HG02798 (cell line): ENCODE results near the gene GAGE12J.
"Not testable (repeated sequence)": the region's sequence is repeated elsewhere in the genome, so short reads cannot be mapped to it uniquely, and the experiment has no call there.

Experiments used
- ATAC-seq: cut with Tn5 transposase; IDR thresholded peaks from one replicate; pipeline ENCODE4 v1.9.1; 2021; ENCODE audit warnings: mild to moderate bottlenecking; ENCODE audit not compliant: unreplicated experiment, poor library complexity

Gene GAGE12J, protein sequence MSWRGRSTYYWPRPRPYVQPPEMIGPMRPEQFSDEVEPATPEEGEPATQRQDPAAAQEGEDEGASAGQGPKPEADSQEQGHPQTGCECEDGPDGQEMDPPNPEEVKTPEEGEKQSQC

GRCh38 chrX:49321737-49322136, at the start of gene GAGE12J:
Gene GAGE12J, plus strand, starts transcription at chrX:49322037. Its CDS starts 1,157 bp downstream, at chrX:49323194.
- ATAC-seq, result not testable (repeated sequence)

DNA sequence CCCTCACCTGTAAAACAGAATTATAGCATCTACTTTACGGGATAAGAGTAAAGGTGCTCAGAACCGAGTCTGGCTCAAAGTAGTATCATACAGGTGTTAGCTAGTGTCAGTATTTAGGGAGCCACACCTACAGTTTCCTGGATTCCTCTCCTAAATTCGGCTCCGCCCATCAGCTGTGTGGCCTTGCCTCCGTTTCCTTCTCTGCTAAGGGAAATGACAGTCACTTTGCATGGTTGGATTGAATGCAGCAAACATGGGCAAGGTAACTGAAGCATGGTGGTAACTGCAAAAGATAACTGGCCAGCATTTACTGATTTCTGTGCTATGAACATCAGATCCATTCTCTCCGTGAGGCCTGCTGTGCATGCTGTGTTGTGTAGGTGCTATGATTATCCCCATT, 49.4 kb upstream of the GAGE12J start:
- no peak for ATAC-seq

DNA sequence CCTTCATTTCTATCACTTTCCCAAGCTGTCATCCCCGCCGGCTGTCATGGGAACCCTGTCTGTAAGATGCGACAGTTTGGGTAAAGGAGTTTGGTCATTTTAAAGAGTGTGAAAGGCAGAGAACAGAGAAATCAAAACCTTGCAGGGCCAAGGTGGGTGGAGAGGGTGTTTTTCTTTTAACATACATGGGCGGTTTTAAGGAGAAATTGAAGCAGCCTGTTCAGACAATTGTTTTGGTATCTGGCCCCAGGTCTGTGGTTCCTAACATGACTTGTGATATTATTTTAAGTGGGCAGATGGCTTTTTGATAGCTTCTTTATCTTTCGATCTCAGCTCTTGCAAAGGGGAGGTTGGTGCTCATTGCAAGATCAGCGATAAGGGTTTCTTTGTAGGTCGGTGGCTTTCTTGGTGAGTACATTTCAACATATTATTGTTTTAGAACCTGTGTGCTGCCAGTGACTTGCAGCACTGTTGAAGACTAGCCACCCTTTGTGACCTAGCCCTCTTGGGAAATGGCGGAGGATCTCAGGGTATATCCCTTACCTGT, 48.6 kb upstream of the GAGE12J start:
- no peak for ATAC-seq

GRCh38 chrX:49276207-49276606, 45.6 kb upstream of the GAGE12J start:
- ATAC-seq, result no peak

- no peak for ATAC-seq
These were observed 44.9 kb upstream of the GAGE12J start for GRCh38 chrX:49276671-49277534.

DNA sequence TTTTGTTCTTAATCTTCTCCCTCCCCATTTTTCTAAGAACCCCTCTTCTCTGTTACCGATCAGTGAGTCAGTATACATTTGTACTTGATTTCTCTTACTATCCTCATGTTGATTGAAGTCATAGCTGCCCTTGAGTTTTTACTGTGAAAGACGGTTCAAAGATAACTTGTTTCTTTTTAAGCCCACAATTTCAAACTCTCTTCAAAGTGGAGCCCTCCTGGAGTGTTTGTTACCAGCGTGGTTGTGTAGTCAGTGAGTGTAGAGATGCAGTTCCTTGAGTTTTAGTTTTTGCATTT, 44.4 kb upstream of the GAGE12J start:
- no peak for ATAC-seq

DNA sequence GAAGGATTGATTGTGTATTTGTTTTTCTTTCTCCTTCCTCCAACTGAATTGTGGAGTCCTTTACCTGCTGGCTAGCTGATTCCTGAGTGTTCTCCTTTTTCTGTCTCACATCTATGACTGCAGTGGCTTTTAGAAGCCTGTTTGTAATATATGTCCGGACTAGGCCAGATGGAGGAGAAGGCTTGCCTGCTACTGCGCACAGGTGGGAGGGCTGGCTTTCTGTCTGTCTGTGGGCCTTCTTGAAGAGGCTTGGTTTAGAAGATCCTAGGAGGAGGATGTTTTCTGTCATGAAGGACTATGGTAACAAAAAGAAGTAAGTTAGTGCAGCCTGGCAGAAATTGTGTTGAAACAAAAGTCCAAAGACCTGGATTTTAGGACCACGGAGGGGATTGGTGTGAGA, 43.8 kb upstream of the GAGE12J start:
- no peak for ATAC-seq

DNA sequence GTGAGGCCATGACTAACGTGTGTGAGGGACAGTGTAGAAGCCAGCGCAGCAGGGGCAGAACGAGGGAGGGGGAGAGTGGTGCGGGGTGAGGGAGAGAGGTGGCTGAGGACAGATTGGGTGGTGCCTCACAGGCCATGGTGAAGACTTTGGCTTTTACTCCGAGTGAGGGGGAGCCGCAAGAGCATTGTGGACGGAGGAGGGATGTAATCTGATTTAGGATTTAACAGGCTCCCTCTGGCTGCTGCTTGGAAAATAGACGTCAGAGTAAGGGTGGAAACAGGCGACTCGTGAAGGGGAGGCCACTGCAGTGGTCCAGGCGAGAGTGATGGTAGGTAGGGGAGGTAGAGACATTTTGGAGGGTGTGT, 39.2 kb upstream of the GAGE12J start:
- no peak for ATAC-seq

- no peak for ATAC-seq
These were observed 37.6 kb upstream of the GAGE12J start for GRCh38 chrX:49284212-49284611.

GRCh38 chrX:49286136-49286535, 35.7 kb upstream of the GAGE12J start:
- no peak for ATAC-seq

GRCh38 chrX:49286581-49286980, 35.3 kb upstream of the GAGE12J start:
- no peak for ATAC-seq

DNA sequence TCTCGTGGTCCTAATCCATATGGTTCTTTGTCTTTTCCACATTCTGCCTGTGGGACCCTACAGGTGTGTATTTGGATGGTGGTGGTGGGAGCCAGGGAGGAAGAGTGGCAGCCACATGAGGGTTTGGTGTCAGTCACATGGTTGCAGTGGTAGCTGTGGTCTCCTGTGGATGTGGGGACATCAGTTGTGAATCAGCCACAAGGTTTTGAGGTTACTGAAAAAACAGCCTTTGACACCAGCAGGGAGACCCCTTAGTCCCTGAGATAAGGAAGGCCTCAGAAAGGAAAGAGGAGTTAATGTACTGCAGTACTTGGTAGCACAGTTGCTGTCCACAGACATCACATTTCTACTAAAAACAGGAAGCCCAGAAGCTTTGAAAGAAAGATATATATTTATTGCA, 34.2 kb upstream of the GAGE12J start:
- no peak for ATAC-seq

DNA sequence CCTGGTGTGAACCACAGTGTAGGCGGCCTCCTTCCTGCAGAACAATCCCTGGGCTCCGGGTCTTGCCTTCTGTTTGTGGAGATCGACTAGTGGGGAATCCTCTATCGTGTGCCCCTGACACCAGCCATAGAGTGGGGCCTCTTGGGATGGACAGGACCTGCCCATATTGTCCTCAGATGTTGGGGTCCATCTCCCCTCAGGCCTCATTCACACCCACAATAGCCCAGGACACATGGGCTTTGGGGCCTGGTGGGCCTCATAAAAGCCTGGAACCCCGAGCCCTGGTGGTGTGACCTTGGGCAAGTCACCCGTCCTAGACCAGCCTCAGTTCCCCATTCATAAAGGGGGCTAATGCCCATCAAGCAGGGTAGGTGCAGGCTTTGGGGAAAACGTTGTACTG, 31.6 kb upstream of the GAGE12J start:
- ATAC-seq, result no peak

DNA sequence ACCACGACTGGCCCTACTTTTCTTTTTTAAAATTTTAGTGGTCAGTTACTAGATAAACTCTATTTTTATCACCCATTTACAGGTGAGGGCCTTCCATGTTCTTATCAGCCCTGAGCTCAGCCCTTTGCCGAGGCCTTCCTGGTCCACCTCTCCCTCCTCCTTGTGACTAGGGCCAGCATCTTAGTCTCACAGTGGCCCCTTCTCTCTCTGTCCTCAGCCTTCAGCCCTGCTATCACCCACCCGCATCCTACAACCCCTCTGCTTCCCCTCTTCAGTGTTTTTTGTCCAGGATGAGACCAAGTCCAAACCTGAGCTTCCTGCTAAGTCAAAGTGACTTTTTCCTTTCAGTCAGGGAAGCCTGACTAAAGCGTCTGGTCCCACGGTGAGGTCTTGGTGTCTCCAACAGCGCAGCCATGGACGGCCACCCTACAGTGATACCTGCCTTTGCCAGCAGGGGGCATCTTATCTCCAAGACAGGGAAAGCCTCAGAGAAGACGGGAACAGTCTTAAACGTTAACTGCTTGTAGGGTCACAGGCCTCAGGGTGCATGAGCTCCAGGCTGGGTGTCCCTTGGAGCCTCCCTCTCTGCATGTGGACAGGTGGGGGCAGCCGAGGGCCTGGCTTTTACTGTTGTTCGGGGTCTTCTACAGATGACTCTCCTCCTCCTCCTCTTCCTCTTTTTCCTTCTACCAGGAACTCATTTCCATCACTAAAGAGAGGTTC, 30.1 kb upstream of the GAGE12J start:
- ATAC-seq, result peak; percentile 44

- no peak for ATAC-seq
These were observed 29.2 kb upstream of the GAGE12J start for GRCh38 chrX:49292400-49293362.

DNA sequence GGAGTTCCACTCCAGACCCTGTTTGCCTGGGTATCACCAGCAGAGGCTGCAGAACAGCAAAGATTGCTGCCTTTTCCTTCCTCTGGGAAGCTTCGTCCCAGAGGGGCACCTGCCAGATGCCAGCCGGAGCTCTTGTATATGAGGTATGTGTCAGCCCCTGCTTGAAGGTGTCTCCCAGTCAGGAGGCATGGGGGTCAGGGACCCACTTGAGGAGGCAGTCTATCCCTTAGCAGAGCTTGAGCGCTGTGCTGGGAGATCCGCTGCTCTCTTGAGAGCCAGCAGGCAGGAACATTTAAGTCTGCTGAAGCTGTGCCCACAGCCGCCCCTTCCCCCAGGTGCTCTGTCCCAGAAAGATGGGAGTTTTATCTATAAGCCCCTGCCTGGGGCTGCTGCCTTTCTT, 22.5 kb upstream of the GAGE12J start:
- not testable (repeated sequence) for ATAC-seq

- no peak for ATAC-seq
These were observed 21.1 kb upstream of the GAGE12J start for GRCh38 chrX:49300703-49301102.

DNA sequence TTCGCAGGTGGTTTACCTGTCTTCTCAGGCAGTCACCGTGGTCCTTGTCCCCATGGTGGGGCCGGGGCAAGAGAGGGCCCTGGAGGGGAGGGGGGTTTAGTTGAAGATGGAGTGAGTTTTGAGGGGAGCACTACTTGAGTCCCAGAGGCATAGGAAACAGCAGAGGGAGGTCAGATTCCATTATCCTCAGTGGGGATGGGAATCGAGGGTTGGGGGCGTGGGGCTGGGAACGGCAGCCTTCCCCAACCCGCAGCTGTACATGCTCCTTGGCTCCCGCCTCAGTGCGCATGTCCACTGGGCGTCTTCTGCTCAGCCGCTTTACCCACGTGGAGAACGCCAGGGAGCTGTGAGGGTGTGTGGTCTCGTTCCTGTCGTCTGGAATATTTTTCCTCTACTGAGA, 18.5 kb upstream of the GAGE12J start, which contains the start of gene GAGE10:
GAGE10 (plus strand) TSS at position 301 of the 400 bp plus-strand sequence. CDS start 1,214 bp downstream, outside the sequence.
- ATAC-seq, result no peak

DNA sequence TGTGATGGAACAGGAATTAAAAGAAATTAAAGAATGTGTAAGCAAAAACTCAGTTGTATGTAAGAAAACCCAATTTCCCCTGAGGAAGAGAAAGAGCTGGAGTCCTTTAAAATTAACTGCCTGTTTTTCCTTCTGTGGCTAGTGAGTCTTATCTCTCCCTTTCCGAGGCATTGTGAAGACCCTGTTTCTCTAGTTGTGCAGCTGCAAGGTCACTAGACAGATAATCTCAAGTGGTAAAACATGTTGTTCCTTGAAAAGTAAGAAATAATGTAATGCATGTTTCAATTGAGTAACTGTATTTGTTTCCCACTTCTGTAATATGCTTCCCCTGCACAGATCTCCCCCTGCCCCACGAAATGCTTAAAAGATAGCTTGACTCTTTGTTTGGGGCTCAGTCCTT, 14.1 kb upstream of the GAGE12J start:
- not testable (repeated sequence) for ATAC-seq
